Measurements from ENCODE around the gene LRRC70. TPM values are rescaled to one million over a fixed set of nuclear protein-coding genes. Genes with fewer than 3 reads are reported as not detected.
"Not testable (repeated sequence)": the region's sequence is repeated elsewhere in the genome, so short reads cannot be mapped to it uniquely, and the experiment has no call there.

Gene LRRC70
- total RNA-seq, 2 experiments from 2014 or later, result 0.97 to 1.4 TPM

DNA sequence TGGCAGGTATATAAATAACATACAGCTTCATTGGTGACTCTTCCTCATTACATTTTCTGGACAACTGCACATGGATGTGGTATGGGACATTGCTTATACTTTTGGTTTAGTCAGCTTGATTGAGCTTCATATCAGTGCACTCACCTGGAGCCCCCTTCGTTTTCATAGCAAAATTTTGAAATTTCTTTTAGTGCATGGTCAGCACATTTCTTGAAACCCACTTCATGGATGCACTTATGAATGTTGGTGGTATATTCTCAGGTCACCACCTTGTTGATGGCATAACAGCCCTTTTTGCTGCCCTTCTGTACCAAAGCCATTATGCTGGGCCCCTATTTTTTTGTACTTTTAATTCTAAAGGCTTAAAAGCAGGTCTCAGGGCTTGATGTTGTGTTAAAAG lies 16.7 kb upstream of the LRRC70 start:
- POLR2A ChIA-PET, result interaction anchor here (0.7 kb wide), 1 partner anchor 15 kb away, joined by 3 read pairs; no protein-coding TSS in a partner anchor
- no peak for DNase-seq
- no peaks in the 10 kb centered on the region for H3K4me1 Mint-ChIP-seq (ENCODE audit: low read depth)
- H3K36me3 Mint-ChIP-seq (ENCODE audit: low read depth), result peaks cover 38% of the 10 kb centered on the region
- CTCF ChIA-PET, result no interaction called here
- no peak overlapping the region for H3K27ac Mint-ChIP-seq
- H3K9me3 Mint-ChIP-seq (ENCODE audit: insufficient read depth), result peaks cover under 1% of the 10 kb centered on the region
- no peak overlapping the region for H3K4me3 Mint-ChIP-seq
- no peaks in the 10 kb centered on the region for H3K27me3 Mint-ChIP-seq (ENCODE audit: low read depth)
- ATAC-seq, result no peak

DNA sequence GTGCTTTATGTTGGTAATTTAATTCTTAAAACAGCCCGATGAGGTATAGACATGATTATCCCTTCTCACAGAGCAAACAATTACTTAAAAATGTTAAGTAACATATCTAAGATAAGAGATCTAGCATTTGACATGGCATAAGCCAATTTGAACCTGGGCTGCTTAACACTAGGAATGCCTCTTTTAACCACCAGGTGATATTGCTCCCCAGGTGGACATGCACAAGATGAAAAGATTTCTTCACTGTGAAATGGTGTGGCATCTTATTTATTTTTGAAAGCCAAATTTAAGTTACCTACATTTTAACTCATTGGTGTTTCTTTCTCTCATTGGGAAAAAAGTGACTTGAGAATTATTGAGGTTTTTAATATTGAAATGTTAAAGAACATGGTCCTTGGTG lies 15.8 kb upstream of the LRRC70 start:
- ATAC-seq, result no peak
- Mint-ChIP-seq H3K27ac (no peak overlapping the region), H3K4me3 (no peak overlapping the region), H3K36me3 (ENCODE audit: low read depth) (peaks cover 45% of the 10 kb centered on the region), H3K9me3 (ENCODE audit: insufficient read depth) (peaks cover 3% of the 10 kb centered on the region), H3K27me3 (ENCODE audit: low read depth) (no peaks in the 10 kb centered on the region), H3K4me1 (ENCODE audit: low read depth) (no peaks in the 10 kb centered on the region)
- CTCF ChIA-PET, result no interaction called here
- POLR2A ChIA-PET, result no interaction called here
- no peak for DNase-seq

DNA sequence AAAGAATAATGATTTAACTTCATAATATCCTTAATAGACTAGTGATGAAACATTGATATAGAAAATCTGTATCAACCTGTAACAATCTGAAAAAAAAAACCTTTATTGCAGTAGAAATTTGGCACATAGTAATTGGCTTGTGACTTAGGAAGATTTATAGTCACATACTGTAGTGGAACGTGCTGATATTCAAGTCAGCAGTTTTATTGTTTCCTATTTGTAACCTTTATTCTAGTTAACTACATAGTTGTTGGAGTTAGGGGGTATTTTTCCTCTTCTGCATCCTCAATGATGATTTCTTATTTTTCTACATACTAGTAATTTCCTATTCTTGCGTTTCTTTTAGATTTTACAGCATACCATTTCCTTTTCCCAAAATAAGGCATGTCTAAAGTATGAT lies 14.5 kb upstream of the LRRC70 start:
- ChIA-PET CTCF (no interaction called here), POLR2A (no interaction called here)
- no peak for ATAC-seq
- Mint-ChIP-seq H3K9me3 (ENCODE audit: insufficient read depth) (peaks cover 3% of the 10 kb centered on the region), H3K4me1 (ENCODE audit: low read depth) (no peaks in the 10 kb centered on the region), H3K36me3 (ENCODE audit: low read depth) (peaks cover 55% of the 10 kb centered on the region), H3K27me3 (ENCODE audit: low read depth) (no peaks in the 10 kb centered on the region), H3K27ac (no peak overlapping the region), H3K4me3 (no peak overlapping the region)
- no peak for DNase-seq

DNA sequence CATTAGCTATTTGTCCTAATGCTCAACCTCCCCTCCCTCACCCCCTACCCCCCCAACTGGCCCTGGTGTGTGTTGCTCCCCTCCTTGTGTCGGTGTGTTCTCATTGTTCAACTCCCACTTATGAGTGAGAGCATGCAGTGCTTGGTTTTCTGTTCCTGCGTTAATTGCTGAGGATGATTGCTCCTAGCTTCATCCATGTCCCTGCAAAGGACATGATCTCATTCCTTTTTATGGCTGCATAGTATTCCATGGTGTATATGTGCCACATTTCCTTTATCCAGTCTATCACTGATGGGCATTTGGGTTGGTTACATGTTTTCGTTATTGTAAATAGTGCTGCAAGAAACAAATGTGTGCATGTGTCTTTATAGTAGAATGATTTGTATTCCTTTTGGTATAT lies 12.9 kb upstream of the LRRC70 start:
- CTCF ChIA-PET; H3K4me3 Mint-ChIP-seq; H3K9me3 Mint-ChIP-seq (ENCODE audit: insufficient read depth); H3K27me3 Mint-ChIP-seq (ENCODE audit: low read depth); DNase-seq; ATAC-seq; H3K4me1 Mint-ChIP-seq (ENCODE audit: low read depth); H3K27ac Mint-ChIP-seq: not testable (repeated sequence)
- H3K36me3 Mint-ChIP-seq (ENCODE audit: low read depth), result peaks cover 52% of the 10 kb centered on the region
- POLR2A ChIA-PET, result interaction anchor here (0.6 kb wide), 1 partner anchor 13 kb away, joined by 3 read pairs; no protein-coding TSS in a partner anchor

DNA sequence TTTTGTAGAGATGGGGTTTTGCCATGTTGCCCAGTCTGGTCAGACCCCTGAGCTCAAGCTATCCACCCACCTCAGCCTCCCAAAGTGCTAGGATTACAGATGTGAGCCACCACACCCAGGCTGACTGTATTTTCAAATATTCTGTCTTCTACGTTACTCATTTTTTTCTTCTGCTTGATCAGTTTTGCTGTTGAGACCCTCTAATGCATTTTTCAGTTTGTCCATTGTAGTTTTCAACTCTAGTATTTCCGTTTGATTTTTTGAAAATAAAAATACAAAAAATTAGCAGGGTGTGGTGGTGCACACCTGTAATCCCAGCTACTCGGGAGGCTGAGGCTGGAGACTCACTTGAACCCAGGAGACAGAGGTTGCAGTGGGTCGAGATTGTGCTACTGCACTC lies 10.5 kb upstream of the LRRC70 start:
- DNase-seq (no peak), ATAC-seq (no peak)
- H3K27me3 Mint-ChIP-seq (ENCODE audit: low read depth), result no peaks in the 10 kb centered on the region
- peaks cover 3% of the 10 kb centered on the region for H3K9me3 Mint-ChIP-seq (ENCODE audit: insufficient read depth)
- POLR2A ChIA-PET, result no interaction called here
- no peak overlapping the region for H3K4me3 Mint-ChIP-seq
- CTCF ChIA-PET, result no interaction called here
- H3K4me1 Mint-ChIP-seq (ENCODE audit: low read depth), result no peaks in the 10 kb centered on the region
- H3K36me3 Mint-ChIP-seq (ENCODE audit: low read depth), result peaks cover 44% of the 10 kb centered on the region
- no peak overlapping the region for H3K27ac Mint-ChIP-seq

DNA sequence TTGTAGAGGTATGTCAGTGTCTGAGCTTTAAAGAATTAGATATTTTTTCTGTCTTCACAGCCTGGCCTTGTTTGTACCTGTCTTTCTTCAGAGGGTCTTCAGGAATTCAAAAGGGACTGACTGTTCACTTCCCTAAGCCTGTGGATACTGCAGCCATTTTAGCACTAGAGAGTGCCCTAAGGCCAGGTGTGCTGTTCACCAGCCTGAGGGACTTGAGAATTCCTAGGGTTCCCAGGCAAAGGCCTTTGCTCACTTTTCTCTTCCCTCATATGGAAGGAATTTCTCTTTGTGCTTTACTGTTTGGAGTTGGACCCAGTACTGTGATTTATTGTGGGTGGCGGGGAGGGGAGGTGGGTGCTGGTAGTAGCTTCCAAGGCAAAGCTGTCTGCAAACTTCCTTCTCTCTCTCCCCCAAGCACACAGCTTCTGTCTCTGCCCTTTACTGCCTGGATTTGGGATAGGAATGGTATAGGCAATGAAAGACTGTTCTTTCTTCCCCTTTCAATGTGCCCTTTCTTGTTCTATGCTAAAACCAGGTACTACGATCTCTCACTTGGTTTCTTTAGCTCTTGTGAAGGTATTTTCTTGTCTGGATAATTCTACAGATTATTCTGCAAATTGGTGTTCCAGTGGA lies 9.7 kb upstream of the LRRC70 start:
- CTCF ChIA-PET, result no interaction called here
- no peak for ATAC-seq
- peaks cover 44% of the 10 kb centered on the region for H3K36me3 Mint-ChIP-seq (ENCODE audit: low read depth)
- no peaks in the 10 kb centered on the region for H3K27me3 Mint-ChIP-seq (ENCODE audit: low read depth)
- H3K9me3 Mint-ChIP-seq (ENCODE audit: insufficient read depth), result peaks cover 3% of the 10 kb centered on the region
- POLR2A ChIA-PET, result no interaction called here
- no peak overlapping the region for H3K27ac Mint-ChIP-seq
- no peak overlapping the region for H3K4me3 Mint-ChIP-seq
- no peak for DNase-seq
- H3K4me1 Mint-ChIP-seq (ENCODE audit: low read depth), result no peaks in the 10 kb centered on the region

DNA sequence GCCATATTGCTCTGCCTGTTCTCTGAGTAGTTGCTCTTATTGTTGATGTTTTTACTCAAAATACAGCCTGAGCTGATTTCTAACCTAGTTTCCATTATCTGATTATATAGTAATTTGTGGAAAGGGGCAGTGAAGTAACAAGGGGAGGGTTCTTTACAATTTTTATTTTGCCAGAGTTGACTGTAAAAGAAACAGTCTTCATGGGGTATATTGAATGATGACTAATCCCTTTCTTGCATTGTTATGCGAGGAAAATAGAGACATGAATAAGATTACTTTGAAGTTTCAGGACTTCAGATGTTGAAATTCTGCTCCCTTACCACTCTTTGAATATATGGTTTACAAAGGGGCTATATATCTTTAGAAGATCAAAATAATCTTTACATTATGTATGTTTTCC lies 9.1 kb upstream of the LRRC70 start:
- DNase-seq, result no peak
- Mint-ChIP-seq H3K4me3 (no peak overlapping the region), H3K27me3 (ENCODE audit: low read depth) (no peaks in the 10 kb centered on the region), H3K27ac (no peak overlapping the region), H3K9me3 (ENCODE audit: insufficient read depth) (peaks cover 3% of the 10 kb centered on the region), H3K4me1 (ENCODE audit: low read depth) (no peaks in the 10 kb centered on the region), H3K36me3 (ENCODE audit: low read depth) (peaks cover 41% of the 10 kb centered on the region)
- ChIA-PET CTCF (no interaction called here), POLR2A (no interaction called here)
- no peak for ATAC-seq

DNA sequence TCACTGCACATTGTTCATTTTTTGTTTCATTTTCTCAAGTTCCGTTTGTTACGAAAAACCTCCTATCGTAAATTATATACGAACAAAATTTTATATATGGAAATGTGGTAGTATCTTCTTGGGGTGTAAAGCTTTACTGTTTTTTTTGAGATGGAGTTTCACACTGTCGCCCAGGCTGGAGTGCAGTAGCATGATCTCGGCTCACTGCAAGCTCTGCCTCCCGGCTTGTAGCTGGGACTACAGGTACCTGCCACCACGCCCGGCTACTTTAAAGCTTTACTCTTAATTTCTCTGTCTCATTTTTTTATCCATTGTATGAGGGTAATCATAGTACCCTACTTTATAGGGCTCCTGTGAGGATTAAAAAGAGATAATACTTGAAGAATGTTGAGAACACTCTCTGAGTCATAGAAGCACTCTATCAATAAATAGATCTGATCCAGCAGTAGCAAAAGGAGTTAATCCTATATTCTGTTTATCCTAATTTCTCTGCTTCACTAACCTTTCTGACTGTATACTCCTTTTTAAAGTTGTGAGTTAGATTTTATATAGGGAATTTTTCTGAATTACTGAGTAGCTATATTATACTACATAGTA lies 5.6 kb upstream of the LRRC70 start:
- H3K36me3 Mint-ChIP-seq (ENCODE audit: low read depth), result peaks cover 15% of the 10 kb centered on the region
- H3K4me1 Mint-ChIP-seq (ENCODE audit: low read depth), result peaks cover 8% of the 10 kb centered on the region
- no peak overlapping the region for H3K27ac Mint-ChIP-seq
- ChIA-PET POLR2A (no interaction called here), CTCF (interaction anchor here (1.2 kb wide), 1 partner anchor 9 kb away, joined by 3 read pairs; no protein-coding TSS in a partner anchor)
- no peaks in the 10 kb centered on the region for H3K9me3 Mint-ChIP-seq (ENCODE audit: insufficient read depth)
- H3K27me3 Mint-ChIP-seq (ENCODE audit: low read depth), result no peaks in the 10 kb centered on the region
- no peak for DNase-seq
- H3K4me3 Mint-ChIP-seq, result no peak overlapping the region
- ATAC-seq, result no peak

DNA sequence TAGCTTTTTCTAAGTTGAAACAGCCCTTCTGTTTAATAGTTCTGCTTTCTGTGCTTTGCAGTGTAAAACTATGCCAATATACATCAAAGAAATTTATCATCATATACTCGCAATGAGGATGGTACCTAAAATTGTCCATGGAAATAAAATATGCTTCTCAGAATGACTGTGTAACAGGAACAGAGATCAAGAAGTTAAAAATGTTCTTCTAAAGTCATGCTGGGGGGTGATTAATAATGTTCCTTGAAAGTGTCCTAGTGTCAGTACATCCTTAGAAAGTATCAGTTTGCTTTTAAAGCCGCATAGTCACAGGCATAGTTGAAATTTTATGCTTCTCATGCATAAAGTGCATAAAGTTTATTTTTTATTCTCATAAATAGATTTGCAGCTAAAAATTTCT lies 4.0 kb upstream of the LRRC70 start:
- DNase-seq (no peak), ATAC-seq (no peak)
- Mint-ChIP-seq H3K4me1 (ENCODE audit: low read depth) (peaks cover 11% of the 10 kb centered on the region), H3K9me3 (ENCODE audit: insufficient read depth) (no peaks in the 10 kb centered on the region), H3K36me3 (ENCODE audit: low read depth) (peaks cover 2% of the 10 kb centered on the region), H3K4me3 (no peak overlapping the region), H3K27me3 (ENCODE audit: low read depth) (no peaks in the 10 kb centered on the region), H3K27ac (no peak overlapping the region)
- CTCF ChIA-PET, result no interaction called here
- POLR2A ChIA-PET, result no interaction called here

DNA sequence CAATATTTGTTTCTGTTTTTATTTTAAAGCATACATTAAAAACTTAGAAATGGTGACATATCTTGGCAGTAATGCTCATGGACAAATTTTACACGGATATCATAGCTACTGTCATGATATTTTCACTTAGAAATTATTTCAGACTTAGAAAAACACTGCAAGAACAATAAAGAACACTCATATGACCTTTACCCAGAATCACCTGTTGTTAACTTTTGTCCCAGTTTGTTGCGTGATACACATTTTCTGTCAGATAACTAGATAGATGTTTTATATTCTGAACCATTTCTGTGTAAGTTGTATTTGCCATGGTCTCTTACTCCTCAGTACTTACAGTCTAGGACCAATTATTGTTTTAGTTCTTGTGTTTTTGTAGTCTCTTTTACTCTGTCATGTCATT lies 3.6 kb upstream of the LRRC70 start:
- H3K9me3 Mint-ChIP-seq (ENCODE audit: insufficient read depth), result no peaks in the 10 kb centered on the region
- ChIA-PET CTCF (no interaction called here), POLR2A (no interaction called here)
- no peak overlapping the region for H3K4me3 Mint-ChIP-seq
- no peak overlapping the region for H3K27ac Mint-ChIP-seq
- ATAC-seq, result no peak
- H3K27me3 Mint-ChIP-seq (ENCODE audit: low read depth), result no peaks in the 10 kb centered on the region
- H3K4me1 Mint-ChIP-seq (ENCODE audit: low read depth), result peaks cover 11% of the 10 kb centered on the region
- H3K36me3 Mint-ChIP-seq (ENCODE audit: low read depth), result peaks cover 2% of the 10 kb centered on the region
- DNase-seq, result no peak

DNA sequence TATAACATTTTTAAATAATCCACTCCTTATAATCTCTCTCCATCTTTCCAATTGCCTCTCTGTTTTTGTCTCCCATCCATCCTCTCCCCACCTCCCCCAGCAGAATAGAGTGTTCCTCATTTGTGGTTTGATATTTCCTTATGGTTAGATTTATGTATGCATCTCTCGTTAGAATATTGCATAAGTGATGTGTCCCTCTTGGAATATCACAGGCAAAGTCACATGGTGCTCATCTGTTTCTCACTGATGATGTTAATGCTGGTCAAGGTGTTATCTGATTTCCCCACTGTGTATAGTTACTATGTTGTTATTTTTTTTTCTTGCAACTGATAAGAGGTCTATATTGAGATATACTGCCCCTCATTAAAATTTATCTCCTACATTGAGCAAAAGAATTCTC lies 3.1 kb upstream of the LRRC70 start:
- no peak for ATAC-seq
- CTCF ChIA-PET, result no interaction called here
- Mint-ChIP-seq H3K9me3 (ENCODE audit: insufficient read depth) (no peaks in the 10 kb centered on the region), H3K4me3 (no peak overlapping the region), H3K4me1 (ENCODE audit: low read depth) (peaks cover 11% of the 10 kb centered on the region), H3K27ac (no peak overlapping the region), H3K27me3 (ENCODE audit: low read depth) (no peaks in the 10 kb centered on the region), H3K36me3 (ENCODE audit: low read depth) (peaks cover 2% of the 10 kb centered on the region)
- POLR2A ChIA-PET, result no interaction called here
- DNase-seq, result no peak

DNA sequence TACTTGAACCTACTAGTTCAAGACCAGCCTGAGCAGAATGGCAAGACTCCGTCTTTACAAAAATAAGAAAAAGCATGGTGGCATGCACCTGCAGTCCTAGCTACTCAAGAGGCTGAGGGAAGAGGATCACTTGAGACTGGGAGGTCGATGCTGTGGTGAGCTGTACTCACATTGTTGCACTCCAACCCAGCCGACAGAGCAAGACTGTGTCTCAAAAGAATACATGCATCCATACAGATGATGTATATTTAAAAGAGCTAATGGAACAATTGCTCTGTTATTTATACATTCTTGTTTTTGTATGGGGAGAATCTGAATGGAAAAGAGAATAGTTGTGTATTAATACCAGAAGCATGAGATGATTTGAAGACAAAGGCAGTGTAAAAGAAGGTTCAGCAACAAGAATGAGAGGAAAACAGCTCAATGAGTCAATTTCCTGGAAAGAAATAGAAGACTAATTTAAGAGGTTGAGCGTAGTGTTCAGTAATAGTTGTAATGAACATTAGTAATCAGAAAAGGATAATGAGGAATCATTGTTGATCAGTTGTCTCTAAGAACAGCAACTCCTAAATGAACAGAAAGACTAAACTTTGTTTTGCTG lies 1.9 kb upstream of the LRRC70 start:
- Mint-ChIP-seq H3K4me3 (no peak overlapping the region), H3K4me1 (ENCODE audit: low read depth) (peaks cover 11% of the 10 kb centered on the region), H3K27ac (no peak overlapping the region), H3K9me3 (ENCODE audit: insufficient read depth) (no peaks in the 10 kb centered on the region), H3K36me3 (ENCODE audit: low read depth) (peaks cover 2% of the 10 kb centered on the region), H3K27me3 (ENCODE audit: low read depth) (no peaks in the 10 kb centered on the region)
- no peak for DNase-seq
- no peak for ATAC-seq
- CTCF ChIA-PET, result interaction anchor here (0.9 kb wide), 1 partner anchor 10 kb away, joined by 5 read pairs; no protein-coding TSS in a partner anchor
- POLR2A ChIA-PET, result interaction anchor here (1.1 kb wide), 1 partner anchor 14 kb away, joined by 3 read pairs; no protein-coding TSS in a partner anchor

All from activated CD8-positive, alpha-beta T cell treated with anti-CD3 and anti-CD28 coated beads, Interleukin-2, amount 10 ng/mL, durations not matched to agents 7 days and 5 days (primary cell).